ENCODE data around the gene POLK. TPM values are rescaled to one million over a fixed set of nuclear protein-coding genes. Genes with fewer than 3 reads are reported as not detected.

The POLK gene
- total and polyA plus RNA-seq, 2 of the 13 experiments (the other 11 are each of a cell fraction or from before 2014, with no cell fraction given), result 8.6 to 11.7 TPM

GRCh38 chr5:75465480-75465879 lies 46.2 kb upstream of the POLK start (continued):
- TF ChIP-seq ZBTB40 (IDR thresholded peaks at IDR 0.05) (no peak), ZBTB40 (CRISPR knock-in tag; IDR thresholded peaks at IDR 0.05) (no peak), ASH2L (IDR thresholded peaks at IDR 0.05; ENCODE audit: insufficient read length, low read depth, low read length) (no peak), SIN3B (IDR thresholded peaks at IDR 0.05; ENCODE audit: low read length) (no peak), FOXP1 (IDR thresholded peaks at IDR 0.05) (no peak), FOXP1 (CRISPR knock-in tag; IDR thresholded peaks at IDR 0.05) (no peak), ZNF558 (CRISPR knock-in tag; IDR thresholded peaks at IDR 0.05; ENCODE audit: borderline replicate concordance) (no peak), ZFP36L2 (CRISPR knock-in tag; IDR thresholded peaks at IDR 0.05) (no peak), ZNF512 (CRISPR knock-in tag; IDR thresholded peaks at IDR 0.05) (no peak), ATF3 (CRISPR knock-in tag; IDR thresholded peaks at IDR 0.05) (no peak)
